Stimulated activated naive CD8-positive, alpha-beta T cell treated with anti-CD3 and anti-CD28 coated beads, Interleukin-15, amount 100 ng/mL, for 72 hours (primary cell): ENCODE measurements around the gene CLIC4.
"Not testable (repeated sequence)": the region's sequence is repeated elsewhere in the genome, so short reads cannot be mapped to it uniquely, and the experiment has no call there.

Experiments
- ATAC-seq: fragments of 150-1000 bp; cut with Tn5 transposase; 2 replicates; pipeline ENCODE4 v1.10.0; 2021; ENCODE audit warnings: mild to moderate bottlenecking, moderate library complexity
- DNase-seq, 2 donors: peaks; one replicate each; pipeline ENCODE4 v3.0.0; 2021 to 2022
- H3K27ac Mint-ChIP-seq, 2 donors: one replicate each; pipeline ENCODE4 v1.8.0; 2022; ENCODE audit warnings: mild to moderate bottlenecking in 2 of 2, mixed read lengths in 2 of 2, moderate library complexity in 2 of 2
- H3K27me3 Mint-ChIP-seq: one replicate; pipeline ENCODE4 v1.8.0; 2022; ENCODE audit warnings: mixed read lengths
- H3K4me1 Mint-ChIP-seq: one replicate; pipeline ENCODE4 v1.8.0; 2022; ENCODE audit warnings: mild to moderate bottlenecking, mixed read lengths
- H3K4me3 Mint-ChIP-seq, 2 donors: one replicate each; pipeline ENCODE4 v1.8.0; 2022; ENCODE audit warnings: mild to moderate bottlenecking in 2 of 2, mixed read lengths in 2 of 2, moderate library complexity in 1 of 2
- H3K9me3 Mint-ChIP-seq, 2 donors: one replicate each; pipeline ENCODE4 v1.8.0; 2022; ENCODE audit warnings: mixed read lengths in 2 of 2

CLIC4 gene

GRCh38 chr1:24799242-24799641, 54.0 kb downstream of the CLIC4 start:
- not testable (repeated sequence) for H3K27ac Mint-ChIP-seq, DNase-seq, H3K4me1 Mint-ChIP-seq, H3K4me3 Mint-ChIP-seq, H3K27me3 Mint-ChIP-seq, ATAC-seq, H3K9me3 Mint-ChIP-seq

- H3K9me3 Mint-ChIP-seq: peaks cover 0 to 7% of the 10 kb centered on the region in 2 donors
- H3K27ac Mint-ChIP-seq: no peak overlapping the region
- DNase-seq (no peak), ATAC-seq (no peak)
- no peaks in the 10 kb centered on the region for H3K27me3 Mint-ChIP-seq
- no peaks in the 10 kb centered on the region for H3K4me1 Mint-ChIP-seq
- no peak overlapping the region for H3K4me3 Mint-ChIP-seq
Observed at GRCh38 chr1:24801176-24801575, 55.9 kb downstream of the CLIC4 start.

GRCh38 chr1:24803220-24803619, 58.0 kb downstream of the CLIC4 start:
- no peak overlapping the region for H3K4me3 Mint-ChIP-seq
- H3K9me3 Mint-ChIP-seq: peaks cover 0 to 6% of the 10 kb centered on the region in 2 donors
- DNase-seq: no peak
- ATAC-seq: no peak
- H3K4me1 Mint-ChIP-seq: no peaks in the 10 kb centered on the region
- H3K27me3 Mint-ChIP-seq: no peaks in the 10 kb centered on the region
- no peak overlapping the region for H3K27ac Mint-ChIP-seq

- Mint-ChIP-seq H3K4me3 (no peak overlapping the region), H3K9me3 (no peaks in the 10 kb centered on the region), H3K4me1 (no peaks in the 10 kb centered on the region), H3K27ac (peak overlapping the region in 1 of 2 donors; percentile 5), H3K27me3 (no peaks in the 10 kb centered on the region)
- no peak for ATAC-seq
- no peak for DNase-seq
Observed at GRCh38 chr1:24803987-24804530, 58.8 kb downstream of the CLIC4 start.

GRCh38 chr1:24805534-24806301, 60.5 kb downstream of the CLIC4 start:
- H3K4me1 Mint-ChIP-seq: no peaks in the 10 kb centered on the region
- no peaks in the 10 kb centered on the region for H3K9me3 Mint-ChIP-seq
- DNase-seq (no peak), ATAC-seq (no peak)
- H3K4me3 Mint-ChIP-seq: no peak overlapping the region
- no peaks in the 10 kb centered on the region for H3K27me3 Mint-ChIP-seq
- no peak overlapping the region for H3K27ac Mint-ChIP-seq

- H3K9me3 Mint-ChIP-seq: no peaks in the 10 kb centered on the region
- DNase-seq (no peak), ATAC-seq (no peak)
- H3K27me3 Mint-ChIP-seq: no peaks in the 10 kb centered on the region
- H3K27ac Mint-ChIP-seq: no peak overlapping the region
- no peak overlapping the region for H3K4me3 Mint-ChIP-seq
- H3K4me1 Mint-ChIP-seq: no peaks in the 10 kb centered on the region
Observed at GRCh38 chr1:24806588-24806987, 61.3 kb downstream of the CLIC4 start.

GRCh38 chr1:24811494-24811893, 66.2 kb downstream of the CLIC4 start:
- H3K4me1 Mint-ChIP-seq, H3K27ac Mint-ChIP-seq, ATAC-seq, H3K9me3 Mint-ChIP-seq, DNase-seq, H3K27me3 Mint-ChIP-seq, H3K4me3 Mint-ChIP-seq: not testable (repeated sequence)

- not testable (repeated sequence) for H3K9me3 Mint-ChIP-seq, H3K27ac Mint-ChIP-seq, DNase-seq, H3K4me1 Mint-ChIP-seq, ATAC-seq, H3K4me3 Mint-ChIP-seq, H3K27me3 Mint-ChIP-seq
Observed at GRCh38 chr1:24820221-24820620, 75.0 kb downstream of the CLIC4 start.

- Mint-ChIP-seq H3K4me1 (no peaks in the 10 kb centered on the region), H3K27ac (no peak overlapping the region), H3K9me3 (no peaks in the 10 kb centered on the region), H3K4me3 (no peak overlapping the region), H3K27me3 (no peaks in the 10 kb centered on the region)
- ATAC-seq (no peak), DNase-seq (no peak)
Observed at GRCh38 chr1:24822887-24823286, 77.6 kb downstream of the CLIC4 start.

- H3K27ac Mint-ChIP-seq: not testable (repeated sequence)
Observed at GRCh38 chr1:24823486-24823885, 78.2 kb downstream of the CLIC4 start.

GRCh38 chr1:24825174-24825573, 79.9 kb downstream of the CLIC4 start:
- ATAC-seq: no peak
- no peaks in the 10 kb centered on the region for H3K9me3 Mint-ChIP-seq
- H3K27me3 Mint-ChIP-seq: no peaks in the 10 kb centered on the region

More at GRCh38 chr1:24823486-24823885, 78.2 kb downstream of the CLIC4 start:
- not testable (repeated sequence) for H3K9me3 Mint-ChIP-seq, H3K4me1 Mint-ChIP-seq, H3K4me3 Mint-ChIP-seq, DNase-seq, H3K27me3 Mint-ChIP-seq, ATAC-seq

GRCh38 chr1:24826510-24826909, 81.3 kb downstream of the CLIC4 start:
- H3K27ac Mint-ChIP-seq: no peak overlapping the region
- no peaks in the 10 kb centered on the region for H3K4me1 Mint-ChIP-seq
- H3K27me3 Mint-ChIP-seq: no peaks in the 10 kb centered on the region
- ATAC-seq: no peak
- H3K4me3 Mint-ChIP-seq: no peak overlapping the region
- no peak for DNase-seq
- H3K9me3 Mint-ChIP-seq: no peaks in the 10 kb centered on the region

More at GRCh38 chr1:24825174-24825573, 79.9 kb downstream of the CLIC4 start:
- no peak overlapping the region for H3K27ac Mint-ChIP-seq
- DNase-seq: no peak
- no peaks in the 10 kb centered on the region for H3K4me1 Mint-ChIP-seq
- no peak overlapping the region for H3K4me3 Mint-ChIP-seq

GRCh38 chr1:24827379-24828135, 82.3 kb downstream of the CLIC4 start:
- no peak for DNase-seq
- H3K9me3 Mint-ChIP-seq: no peaks in the 10 kb centered on the region
- no peaks in the 10 kb centered on the region for H3K4me1 Mint-ChIP-seq
- no peak overlapping the region for H3K27ac Mint-ChIP-seq
- H3K4me3 Mint-ChIP-seq: no peak overlapping the region
- no peaks in the 10 kb centered on the region for H3K27me3 Mint-ChIP-seq
- ATAC-seq: no peak

GRCh38 chr1:24828183-24828886, 83.1 kb downstream of the CLIC4 start:
- Mint-ChIP-seq H3K4me3 (no peak overlapping the region), H3K9me3 (no peaks in the 10 kb centered on the region), H3K27ac (no peak overlapping the region), H3K4me1 (no peaks in the 10 kb centered on the region), H3K27me3 (no peaks in the 10 kb centered on the region)
- ATAC-seq: no peak
- DNase-seq: no peak

GRCh38 chr1:24828887-24829192, 83.6 kb downstream of the CLIC4 start:
- H3K4me1 Mint-ChIP-seq: no peaks in the 10 kb centered on the region
- no peak overlapping the region for H3K27ac Mint-ChIP-seq
- DNase-seq (no peak), ATAC-seq (no peak)
- H3K27me3 Mint-ChIP-seq: no peaks in the 10 kb centered on the region
- no peaks in the 10 kb centered on the region for H3K9me3 Mint-ChIP-seq
- no peak overlapping the region for H3K4me3 Mint-ChIP-seq
